RWPE2 (cell line): Measurements from ENCODE around the gene VAC14.

Experiments
- ATAC-seq: fragments of 200-7000 bp; cut with Tn5 transposase; 3 replicates; pipeline ENCODE4 v1.9.1; 2021; ENCODE audit warnings: low read depth
- DNase-seq: peaks from one replicate; pipeline ENCODE4 v3.0.0-alpha.2; 2020; ENCODE audit warnings: low spot score
- H3K27ac ChIP-seq: fragments of 450-650 bp; 2 replicates; pipeline ENCODE4 v1.5.1; 2017; ENCODE audit warnings: mild to moderate bottlenecking; ENCODE audit not compliant: poor library complexity, severe bottlenecking
- H3K27me3 ChIP-seq: fragments of 250-450 bp; sonication (Bioruptor Pico); 2 replicates; pipeline ENCODE4 v1.5.1; 2021; ENCODE audit warnings: mild to moderate bottlenecking, moderate library complexity; ENCODE audit not compliant: insufficient read depth, poor library complexity, severe bottlenecking
- H3K36me3 ChIP-seq: fragments of 250-450 bp; sonication (Bioruptor Pico); 2 replicates; pipeline ENCODE4 v1.5.1; 2020; ENCODE audit warnings: low read depth, mild to moderate bottlenecking, moderate library complexity
- H3K4me1 ChIP-seq: fragments of 250-450 bp; sonication (Bioruptor Pico); 2 replicates; pipeline ENCODE4 v1.5.1; 2021; ENCODE audit warnings: mild to moderate bottlenecking, moderate library complexity; ENCODE audit not compliant: insufficient read depth, poor library complexity, severe bottlenecking
- H3K4me3 ChIP-seq: fragments of 250-450 bp; sonication (Bioruptor Pico); 2 replicates; pipeline ENCODE4 v1.5.1; 2021; ENCODE audit warnings: mild to moderate bottlenecking, moderate library complexity; ENCODE audit not compliant: severe bottlenecking
- H3K9me3 ChIP-seq: fragments of 250-450 bp; sonication (Bioruptor Pico); 2 replicates; pipeline ENCODE4 v1.5.1; 2021; ENCODE audit warnings: mild to moderate bottlenecking, moderate library complexity; ENCODE audit not compliant: severe bottlenecking
- TF ChIP-seq, protein P1 (sequence below): fragments of 450-650 bp; IDR thresholded peaks from one replicate; pipeline ENCODE4 v1.5.1; 2017; ENCODE audit warnings: mild to moderate bottlenecking, moderate library complexity; ENCODE audit not compliant: poor library complexity, severe bottlenecking

Gene VAC14

DNA sequence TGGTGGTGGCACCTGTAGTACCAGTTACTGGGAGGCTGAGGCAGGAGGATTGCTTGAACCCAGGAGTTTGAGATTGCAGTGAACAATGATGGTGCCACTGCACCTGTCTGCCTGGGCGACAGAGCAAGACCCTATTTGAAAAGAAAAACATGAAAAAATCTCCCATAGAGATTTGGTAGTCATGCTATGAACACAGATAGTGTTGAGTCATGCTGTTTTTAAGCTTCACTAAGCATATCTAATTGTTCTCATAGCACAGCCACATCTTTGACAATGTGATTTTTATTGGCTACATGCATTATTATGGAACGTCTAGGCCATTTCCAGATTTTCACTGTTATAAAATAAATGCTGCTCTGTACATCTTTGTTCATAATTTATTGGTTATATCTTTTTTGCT is 148.6 kb downstream of the VAC14 start:
- Histone ChIP-seq H3K36me3 (no peaks in the 10 kb centered on the region), H3K9me3 (no peaks in the 10 kb centered on the region), H3K27me3 (no peaks in the 10 kb centered on the region), H3K4me1 (no peaks in the 10 kb centered on the region), H3K27ac (no peak overlapping the region), H3K4me3 (no peak overlapping the region)
- DNase-seq (no peak), ATAC-seq (no peak)
- TF ChIP-seq, protein P1, sequence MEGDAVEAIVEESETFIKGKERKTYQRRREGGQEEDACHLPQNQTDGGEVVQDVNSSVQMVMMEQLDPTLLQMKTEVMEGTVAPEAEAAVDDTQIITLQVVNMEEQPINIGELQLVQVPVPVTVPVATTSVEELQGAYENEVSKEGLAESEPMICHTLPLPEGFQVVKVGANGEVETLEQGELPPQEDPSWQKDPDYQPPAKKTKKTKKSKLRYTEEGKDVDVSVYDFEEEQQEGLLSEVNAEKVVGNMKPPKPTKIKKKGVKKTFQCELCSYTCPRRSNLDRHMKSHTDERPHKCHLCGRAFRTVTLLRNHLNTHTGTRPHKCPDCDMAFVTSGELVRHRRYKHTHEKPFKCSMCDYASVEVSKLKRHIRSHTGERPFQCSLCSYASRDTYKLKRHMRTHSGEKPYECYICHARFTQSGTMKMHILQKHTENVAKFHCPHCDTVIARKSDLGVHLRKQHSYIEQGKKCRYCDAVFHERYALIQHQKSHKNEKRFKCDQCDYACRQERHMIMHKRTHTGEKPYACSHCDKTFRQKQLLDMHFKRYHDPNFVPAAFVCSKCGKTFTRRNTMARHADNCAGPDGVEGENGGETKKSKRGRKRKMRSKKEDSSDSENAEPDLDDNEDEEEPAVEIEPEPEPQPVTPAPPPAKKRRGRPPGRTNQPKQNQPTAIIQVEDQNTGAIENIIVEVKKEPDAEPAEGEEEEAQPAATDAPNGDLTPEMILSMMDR, result no peak

DNA sequence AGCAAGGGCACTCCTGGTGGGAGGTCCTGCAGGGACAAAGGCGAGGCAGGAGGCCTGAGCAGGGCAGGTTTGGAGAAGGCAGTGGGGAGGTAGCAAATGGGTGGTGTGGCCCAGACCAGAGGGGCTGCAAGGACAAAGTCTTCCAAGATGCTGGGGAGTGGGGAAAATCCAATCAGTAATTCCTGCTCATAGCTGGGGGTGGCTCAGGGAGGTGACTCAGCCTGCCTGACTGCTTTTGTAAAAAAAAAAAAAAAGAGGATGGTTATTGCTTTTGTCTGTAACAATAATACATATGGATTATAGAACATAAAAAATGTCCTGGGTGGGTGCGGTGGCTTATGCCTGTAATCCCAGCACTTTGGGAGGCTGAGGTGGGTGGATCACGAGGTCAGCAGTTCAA is 149.4 kb downstream of the VAC14 start:
- Histone ChIP-seq H3K36me3 (no peaks in the 10 kb centered on the region), H3K9me3 (no peaks in the 10 kb centered on the region), H3K4me3 (no peak overlapping the region), H3K4me1 (no peaks in the 10 kb centered on the region), H3K27ac (no peak overlapping the region), H3K27me3 (no peaks in the 10 kb centered on the region)
- TF ChIP-seq, protein P1, result no peak
- ATAC-seq, result no peak
- no peak for DNase-seq

DNA sequence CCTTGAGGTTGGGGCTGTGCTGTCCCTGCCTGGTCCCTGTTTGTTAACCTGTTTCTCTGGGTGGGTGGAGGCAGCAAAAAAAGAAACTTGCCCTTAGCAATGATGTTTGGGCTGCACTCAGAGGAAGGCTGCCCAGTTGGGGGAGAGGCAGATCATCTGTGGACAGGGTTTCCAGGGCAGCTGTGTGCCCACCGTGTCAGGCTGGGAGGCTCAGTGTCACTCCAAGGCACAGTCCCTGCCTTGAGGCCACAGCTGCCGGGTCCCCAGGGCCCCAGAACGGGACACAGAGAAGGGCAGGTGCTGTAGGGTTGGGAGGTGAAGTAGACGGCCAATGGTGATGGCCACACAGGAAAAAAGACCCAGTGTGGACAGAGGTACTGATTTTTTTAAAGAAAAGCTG is 150.7 kb downstream of the VAC14 start:
- no peaks in the 10 kb centered on the region for H3K27me3 ChIP-seq
- TF ChIP-seq, protein P1, result no peak
- H3K4me3 ChIP-seq, result no peak overlapping the region
- H3K4me1 ChIP-seq, result no peaks in the 10 kb centered on the region
- DNase-seq (no peak), ATAC-seq (no peak)
- no peaks in the 10 kb centered on the region for H3K9me3 ChIP-seq
- no peaks in the 10 kb centered on the region for H3K36me3 ChIP-seq
- no peak overlapping the region for H3K27ac ChIP-seq

DNA sequence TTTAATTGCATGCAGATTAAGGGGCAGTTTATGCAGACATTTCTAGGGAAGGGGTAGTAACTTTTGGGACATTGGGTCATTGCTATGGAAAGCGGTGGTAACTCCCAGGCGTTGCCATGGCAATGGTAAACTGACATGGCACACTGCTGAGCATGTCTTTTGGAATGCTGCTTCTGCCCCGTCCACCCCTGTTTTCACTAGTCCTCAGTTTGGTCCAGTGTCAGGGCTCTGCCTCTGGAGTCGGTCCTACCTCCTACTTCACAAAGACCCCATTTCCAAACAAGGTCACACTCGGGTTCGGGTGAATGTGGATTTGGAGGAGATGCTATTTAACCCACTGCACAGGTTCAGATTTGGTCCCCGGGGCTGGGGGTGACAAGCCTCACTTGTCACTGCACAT is 151.7 kb downstream of the VAC14 start:
- ATAC-seq (no peak), DNase-seq (no peak)
- TF ChIP-seq, protein P1, result no peak
- no peaks in the 10 kb centered on the region for H3K27me3 ChIP-seq
- no peak overlapping the region for H3K27ac ChIP-seq
- H3K36me3 ChIP-seq, result no peaks in the 10 kb centered on the region
- H3K9me3 ChIP-seq, result no peaks in the 10 kb centered on the region
- no peaks in the 10 kb centered on the region for H3K4me1 ChIP-seq
- no peak overlapping the region for H3K4me3 ChIP-seq

DNA sequence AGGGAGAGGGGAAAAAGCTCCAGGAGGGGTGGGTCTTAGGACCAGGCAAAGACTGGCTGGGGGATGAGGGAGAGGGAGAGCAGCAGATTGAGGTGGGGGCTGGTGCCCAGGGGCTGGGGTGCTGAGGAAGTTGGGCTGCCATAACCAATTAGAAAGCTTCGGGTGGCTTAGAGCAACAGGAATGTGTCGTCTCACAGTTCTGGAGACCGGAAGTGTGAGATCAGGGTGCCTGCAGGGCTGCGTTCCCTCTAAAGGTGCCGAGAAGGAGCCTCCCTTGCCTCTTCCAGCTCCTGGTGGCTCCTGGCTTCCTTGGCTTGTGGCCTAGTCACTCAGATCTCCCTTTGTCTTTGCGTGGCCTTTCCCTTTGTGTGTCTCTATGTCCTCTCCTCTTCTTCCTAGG is 152.4 kb downstream of the VAC14 start:
- no peaks in the 10 kb centered on the region for H3K27me3 ChIP-seq
- TF ChIP-seq, protein P1, result no peak
- no peak for ATAC-seq
- DNase-seq, result no peak
- H3K4me3 ChIP-seq, result no peak overlapping the region
- no peaks in the 10 kb centered on the region for H3K36me3 ChIP-seq
- no peaks in the 10 kb centered on the region for H3K4me1 ChIP-seq
- no peak overlapping the region for H3K27ac ChIP-seq
- no peaks in the 10 kb centered on the region for H3K9me3 ChIP-seq
